Activated CD8-positive, alpha-beta memory T cell treated with anti-CD3 and anti-CD28 coated beads, Interleukin-2, amount 50 U/mL, for 1 hour (primary cell): ENCODE data around the gene DPF3.
A peak's percentile ranks its signal among the peaks of the same experiment; 100 is the strongest.

ENCODE experiments used
- DNase-seq: peaks from one replicate; pipeline ENCODE4 v3.0.0-alpha.2; 2020; ENCODE audit errors: extremely low read depth

Gene DPF3

DNA sequence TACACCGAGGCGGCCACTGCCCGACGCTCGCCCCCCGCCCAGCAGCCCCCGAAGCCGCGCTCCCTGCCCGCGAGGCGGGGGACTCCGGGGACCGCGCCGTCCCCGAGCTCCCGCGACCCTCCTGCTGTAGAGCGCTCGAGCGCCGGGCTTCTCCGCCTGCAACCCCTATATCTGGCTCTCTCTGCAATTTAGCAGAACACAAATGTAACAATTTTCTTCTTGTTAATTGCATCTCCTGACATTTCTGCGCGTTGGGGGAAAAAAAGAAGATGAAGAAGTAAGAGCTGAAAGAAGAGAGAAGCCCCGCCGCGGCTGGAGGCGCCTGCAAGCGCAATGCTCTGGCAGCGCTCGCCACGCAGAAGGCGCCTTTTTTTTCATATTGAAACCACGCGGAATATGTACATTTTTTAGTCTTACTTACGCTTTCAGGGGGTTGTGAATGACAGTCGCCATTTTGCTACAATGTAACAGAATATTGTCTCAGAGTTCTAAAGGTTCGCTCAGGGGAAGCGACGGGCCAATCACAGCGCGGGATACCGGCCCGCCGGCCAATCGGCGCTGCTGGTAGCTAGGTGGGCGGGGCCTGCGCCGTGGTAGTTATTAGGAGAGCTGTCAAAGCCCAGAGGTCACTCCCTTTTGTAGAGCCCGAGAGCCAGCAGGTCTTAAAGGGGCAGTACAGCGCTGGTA, at the start of gene DPF3:
Gene DPF3, minus strand, starts transcription at position 466 of the 687 bp plus-strand sequence. Its CDS starts 13 bp downstream, at position 453.
- DNase-seq: peak; percentile 75

- no peak for DNase-seq
Observed at GRCh38 chr14:72942934-72943333, 49.0 kb upstream of the DPF3 start.

DNA sequence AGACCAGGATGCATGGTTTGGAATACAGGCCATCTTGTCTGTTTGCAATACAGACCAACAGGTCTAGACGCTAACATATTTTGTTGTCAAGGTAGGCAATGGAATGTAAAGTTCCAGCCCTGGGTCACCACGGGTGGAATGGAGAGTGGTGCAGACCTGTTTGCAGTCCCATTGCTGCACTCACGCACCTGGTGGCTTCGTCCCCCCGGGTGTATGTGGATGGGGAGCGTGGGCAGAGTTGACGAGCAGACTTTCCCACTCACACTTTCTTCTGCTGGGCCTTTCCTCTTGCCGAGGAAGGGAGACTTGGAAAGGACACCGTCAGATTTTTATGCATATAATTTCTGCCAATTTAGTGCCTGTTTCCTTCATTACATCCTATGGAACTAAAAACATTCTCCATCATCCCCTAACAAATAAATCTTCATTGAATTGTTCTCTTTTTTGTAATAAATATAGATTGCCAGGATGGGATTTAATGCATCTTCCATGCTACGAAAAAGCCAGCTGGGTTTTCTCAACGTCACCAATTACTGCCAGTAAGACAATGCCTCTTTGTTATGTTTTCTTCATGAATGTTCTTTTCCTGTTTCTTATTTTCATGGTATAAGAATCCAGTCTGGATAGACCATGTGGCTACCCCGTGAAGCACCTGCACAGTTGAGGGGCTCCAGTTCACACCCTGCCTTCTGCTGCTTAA, 47.5 kb upstream of the DPF3 start:
- DNase-seq: no peak

DNA sequence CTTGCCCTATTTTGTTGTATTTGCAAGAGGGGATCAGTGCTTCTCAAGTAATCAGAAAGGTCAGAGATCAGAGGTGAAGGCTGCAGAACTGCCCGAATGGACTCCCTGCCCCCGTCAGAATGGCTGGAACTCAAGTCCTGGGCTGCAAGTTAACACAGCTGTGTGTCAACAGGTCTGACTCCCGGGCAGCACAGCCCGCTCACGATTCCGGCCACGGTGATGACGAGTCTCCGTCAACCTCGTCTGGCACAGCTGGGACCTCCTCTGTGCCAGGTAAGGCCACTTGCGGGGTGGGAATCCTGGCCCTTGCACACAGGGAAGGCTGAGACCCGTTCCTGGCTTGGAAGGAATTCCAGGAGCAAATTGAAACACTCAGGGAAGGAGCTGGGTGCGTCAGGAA, 45.7 kb upstream of the DPF3 start:
- DNase-seq: no peak

GRCh38 chr14:72932893-72933292, 39.0 kb upstream of the DPF3 start:
- no peak for DNase-seq

GRCh38 chr14:72929316-72930080, 35.6 kb upstream of the DPF3 start:
- no peak for DNase-seq

- DNase-seq: no peak
Observed at GRCh38 chr14:72928872-72929271, 35.0 kb upstream of the DPF3 start.

DNA sequence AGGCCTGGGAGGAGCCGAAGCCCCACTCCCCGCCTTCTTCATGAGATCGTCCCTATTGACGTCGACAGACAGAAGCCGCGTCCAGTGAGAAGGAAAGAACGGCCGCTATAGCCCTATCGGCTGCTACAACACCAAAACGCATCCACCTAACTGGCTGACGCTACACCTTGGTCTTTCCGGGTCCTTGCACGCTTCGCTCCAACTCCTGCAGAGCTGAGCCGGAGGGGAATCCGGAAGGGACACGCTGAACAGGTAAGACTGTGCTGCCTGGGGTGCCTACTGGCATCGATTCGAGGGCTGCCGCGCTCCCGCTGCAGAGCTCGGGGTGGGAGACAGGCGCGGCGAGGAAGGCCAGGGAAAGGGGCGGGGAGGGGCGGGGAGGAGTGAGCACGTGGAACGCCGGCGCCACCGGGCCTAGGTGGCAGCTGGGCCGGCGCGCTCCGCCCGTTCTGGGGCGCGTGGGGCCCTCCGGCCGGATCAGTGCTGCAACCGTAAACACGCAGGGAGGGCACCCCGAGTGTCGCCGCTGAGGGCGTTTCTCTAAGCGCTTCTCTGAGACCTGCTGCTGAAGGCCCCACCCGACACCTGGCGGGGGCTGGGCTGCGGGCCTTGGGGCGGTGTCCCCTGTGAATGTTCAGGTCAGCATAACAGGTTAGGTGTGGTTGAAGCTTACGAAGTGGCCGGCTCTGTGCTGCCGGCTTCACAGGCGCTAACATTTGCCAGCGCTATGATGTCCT, 32.6 kb upstream of the DPF3 start, which contains the start of gene DCAF4:
Gene DCAF4, plus strand, starts transcription at position 173 of the 737 bp plus-strand sequence. CDS start 11,515 bp downstream, outside the sequence.
- DNase-seq: peak; percentile 84

DNA sequence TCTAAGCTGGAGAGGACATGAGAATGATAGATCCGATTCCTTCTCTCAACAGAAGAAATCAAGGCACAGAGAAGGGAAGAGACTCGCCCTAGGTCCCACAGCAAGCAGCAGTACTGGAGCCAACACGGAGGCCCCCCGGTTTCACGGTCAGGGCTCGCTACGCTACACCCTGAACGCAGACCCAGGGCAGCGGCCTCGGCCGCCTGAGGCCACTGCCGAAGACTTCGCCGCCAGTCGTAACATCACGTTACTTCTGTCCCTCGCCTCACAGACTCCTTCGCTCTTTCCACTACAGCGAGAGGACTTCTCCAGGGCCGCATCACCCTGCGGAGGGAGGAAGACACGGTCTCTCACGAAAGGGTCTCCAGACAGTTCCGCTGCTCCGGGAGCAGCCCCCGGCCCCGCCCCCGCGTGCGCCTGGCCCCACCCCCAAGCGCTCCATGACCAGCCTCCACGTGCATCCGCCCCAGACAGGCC, 32.0 kb upstream of the DPF3 start:
- no peak for DNase-seq

DNA sequence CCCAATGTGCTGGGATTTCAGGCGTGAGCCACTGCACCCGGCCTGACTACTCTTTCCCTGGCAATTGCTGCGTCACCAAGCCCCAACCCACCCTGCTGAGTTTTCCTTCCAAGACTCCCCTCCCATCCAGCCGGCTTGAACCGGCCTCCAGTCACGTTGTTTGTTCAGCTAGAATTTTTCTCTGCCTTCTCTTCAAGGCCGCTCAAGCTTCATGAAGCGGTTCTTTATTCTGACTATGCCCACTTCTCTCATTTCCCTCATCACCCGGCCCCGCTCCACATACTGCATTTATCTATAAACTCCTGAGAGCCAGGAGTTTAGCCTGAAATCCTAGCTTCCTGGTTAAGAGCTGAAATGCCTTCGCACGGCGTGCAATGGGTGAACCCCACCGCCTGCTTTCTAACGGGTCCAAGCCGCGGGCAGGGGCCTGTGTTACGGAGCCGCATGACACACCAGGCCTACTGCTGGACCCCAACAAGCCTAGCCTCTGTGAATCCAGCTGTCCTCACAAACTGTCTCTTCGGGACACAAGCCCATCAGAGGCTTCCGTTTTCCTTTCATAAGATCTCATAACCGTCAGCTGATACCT, 31.4 kb upstream of the DPF3 start:
- no peak for DNase-seq

- no peak for DNase-seq
Observed at GRCh38 chr14:72924337-72924736, 30.4 kb upstream of the DPF3 start.

- no peak for DNase-seq
Observed at GRCh38 chr14:72921396-72921795, 27.5 kb upstream of the DPF3 start.

GRCh38 chr14:72920008-72920407, 26.1 kb upstream of the DPF3 start:
- DNase-seq: no peak

DNA sequence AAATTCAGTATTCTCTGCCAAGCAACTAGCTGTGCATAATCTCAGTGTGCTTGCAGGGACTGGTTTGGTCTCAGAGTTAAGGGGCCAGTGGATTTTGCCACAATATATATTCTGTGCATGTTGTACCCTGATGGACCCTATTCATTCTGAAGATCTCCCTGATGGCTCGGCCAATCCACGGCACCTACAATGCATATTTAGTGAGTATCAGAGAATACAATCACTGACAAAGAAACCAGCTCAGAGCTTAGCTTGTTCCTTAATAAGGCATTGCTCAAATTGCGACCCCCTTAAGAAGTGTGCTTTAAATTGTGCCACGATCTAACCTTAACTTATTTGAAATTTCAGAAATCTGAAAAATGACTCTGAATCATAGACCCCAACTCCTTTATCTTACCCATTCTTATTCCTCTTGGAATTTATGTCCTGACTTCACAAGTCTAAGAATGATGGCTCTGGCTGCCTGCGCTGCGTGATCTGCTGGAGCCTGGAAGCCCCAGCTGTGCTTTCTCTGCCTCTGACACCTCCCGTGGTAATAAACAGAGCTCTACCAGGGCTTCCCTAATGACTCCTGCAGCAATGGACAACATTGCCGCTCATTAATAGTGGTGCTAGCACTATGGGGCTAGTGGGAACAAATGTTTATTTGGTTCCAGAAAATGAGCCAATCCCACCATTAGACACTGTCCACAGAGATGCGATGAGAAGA, 23.3 kb upstream of the DPF3 start:
- DNase-seq: no peak

DNA sequence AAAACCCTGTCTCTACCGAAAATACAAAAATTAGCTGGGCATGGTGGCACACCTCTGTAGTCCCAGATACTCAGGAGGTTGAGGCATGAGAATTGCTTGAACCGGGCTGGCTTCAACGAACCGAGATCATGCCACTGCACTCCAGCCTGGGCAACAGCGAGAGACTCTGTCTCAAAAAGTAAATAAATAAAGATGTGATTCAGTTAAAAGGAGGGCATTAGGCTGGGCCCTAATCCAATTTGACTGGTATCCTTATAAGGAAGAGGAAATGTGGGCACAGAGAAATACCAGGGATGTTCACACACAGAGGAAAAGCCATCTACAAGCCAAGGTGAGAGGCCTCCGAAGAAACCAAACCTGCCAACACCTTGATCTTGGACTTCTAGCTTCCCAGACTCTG, 22.3 kb upstream of the DPF3 start:
- DNase-seq: no peak

- DNase-seq: no peak
Observed at GRCh38 chr14:72913809-72914208, 19.9 kb upstream of the DPF3 start.

DNA sequence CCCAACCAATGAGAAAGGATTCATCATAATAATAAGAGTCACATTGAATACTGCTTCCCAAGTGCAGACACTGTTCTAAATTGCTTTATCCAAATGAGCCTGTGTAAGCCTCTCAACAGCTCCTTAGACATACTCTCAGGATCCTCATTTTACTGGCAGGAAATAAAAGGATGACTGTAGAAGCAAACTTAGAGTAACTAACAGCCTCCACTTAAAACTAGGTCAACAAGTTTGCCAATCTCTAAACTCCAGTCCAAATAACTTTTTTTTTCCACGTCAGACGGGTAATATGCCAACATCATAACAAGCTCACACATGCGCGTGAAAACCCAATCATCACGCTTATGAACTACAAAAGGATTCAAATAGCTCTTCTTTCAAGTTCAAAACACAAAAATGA, 15.3 kb upstream of the DPF3 start:
- DNase-seq: no peak

GRCh38 chr14:72907886-72908285, 14.0 kb upstream of the DPF3 start:
- no peak for DNase-seq

- no peak for DNase-seq
Observed at GRCh38 chr14:72906879-72907278, 13.0 kb upstream of the DPF3 start.

- no peak for DNase-seq
Observed at GRCh38 chr14:72906316-72906715, 12.4 kb upstream of the DPF3 start.
